Left forelimb (tissue), 1 donor: ENCODE measurements around the gene TSHR.
"Not testable (repeated sequence)": the region's sequence is repeated elsewhere in the genome, so short reads cannot be mapped to it uniquely, and the experiment has no call there.

ENCODE experiments used
- DNase-seq: peaks from one replicate; pipeline ENCODE4 v3.0.0-alpha.2; 2018; ENCODE audit warnings: low spot score

The TSHR gene

DNA sequence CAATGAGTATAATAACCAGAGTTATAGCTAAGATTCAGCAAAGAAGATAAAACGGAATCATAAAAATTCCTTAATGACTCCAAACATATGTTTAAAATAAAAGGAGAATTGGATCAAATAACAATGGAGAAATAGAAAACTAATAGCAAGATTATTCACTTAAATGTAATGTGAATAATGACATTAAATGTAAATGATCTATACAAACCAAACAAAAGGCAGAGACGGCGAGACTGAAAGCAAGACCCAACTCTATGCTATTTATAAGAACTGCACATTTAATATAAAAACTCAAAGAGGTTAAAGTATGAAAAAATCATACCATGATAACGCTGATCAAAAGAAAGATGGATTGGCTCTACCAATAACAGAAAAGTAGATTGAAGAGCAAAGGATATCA lies 3.9 kb upstream of the TSHR start:
- no peak for DNase-seq

DNA sequence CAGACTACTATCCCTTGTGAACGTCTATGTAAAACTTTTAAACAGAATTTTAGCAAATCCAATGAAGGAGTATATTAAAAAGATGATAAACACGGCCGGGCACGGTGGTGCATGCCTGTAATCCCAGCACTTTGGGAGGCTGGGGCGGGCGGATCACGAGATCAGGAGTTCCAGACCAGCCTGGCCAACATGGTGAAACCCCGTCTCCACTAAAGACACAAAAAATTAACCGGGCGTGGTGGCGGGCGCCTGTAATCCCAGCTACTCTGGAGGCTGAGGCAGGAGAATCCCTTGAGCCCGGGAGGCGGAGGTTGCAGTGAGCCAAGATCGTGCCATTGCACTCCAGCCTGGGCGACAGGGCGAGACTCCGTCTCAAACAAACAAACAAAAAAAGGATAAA lies 2.2 kb upstream of the TSHR start:
- DNase-seq = not testable (repeated sequence)

DNA sequence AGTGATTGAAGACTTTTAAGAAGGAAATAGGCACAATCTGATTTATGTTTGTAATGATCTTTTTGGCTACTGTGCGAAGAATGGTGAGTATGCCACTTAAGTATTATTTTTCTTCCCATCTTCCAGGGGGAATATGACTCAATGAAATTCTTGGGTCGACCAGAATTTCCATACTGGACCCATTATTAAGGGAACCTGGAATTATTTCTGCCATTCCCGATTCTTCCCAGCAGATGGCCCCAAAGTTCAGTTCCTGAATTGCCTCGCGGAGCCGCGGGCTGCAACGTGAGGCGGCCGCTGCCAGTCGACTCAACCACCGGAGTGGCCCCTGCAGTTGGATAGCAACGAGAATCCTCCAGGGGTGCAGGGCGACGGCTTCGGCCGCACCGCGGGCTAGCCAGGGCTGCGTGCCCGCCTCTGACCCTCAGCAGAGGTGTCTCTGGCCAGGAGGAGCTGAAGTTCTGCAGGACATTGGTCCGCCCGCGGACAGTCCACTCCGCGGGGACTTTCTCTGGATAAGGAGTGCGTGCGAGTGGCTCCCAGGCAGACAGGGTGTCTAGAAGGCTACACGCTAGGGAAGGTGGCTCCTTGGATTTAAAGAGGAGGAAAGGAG lies 628 bp upstream of the TSHR start:
- peak; percentile 85 for DNase-seq

DNA sequence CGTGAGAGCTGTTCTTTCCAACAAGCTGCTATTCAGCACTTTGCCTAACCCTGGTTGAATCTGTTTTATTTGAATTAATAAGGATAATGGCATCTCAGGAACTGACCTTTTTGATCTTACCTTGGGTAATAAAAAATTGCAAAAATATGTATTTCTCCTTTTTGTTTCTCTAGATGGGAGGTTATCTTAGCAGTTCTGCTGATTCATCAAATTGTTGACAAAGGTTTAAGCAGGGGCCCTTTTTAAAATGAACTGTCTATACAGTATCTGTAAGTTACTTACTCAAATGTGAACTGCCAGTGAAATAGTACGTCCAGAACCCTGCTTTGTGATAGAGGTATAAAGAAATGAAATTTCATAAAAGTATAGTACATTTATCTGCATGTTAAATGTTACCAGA lies 681 bp downstream of the TSHR start:
- no peak for DNase-seq

DNA sequence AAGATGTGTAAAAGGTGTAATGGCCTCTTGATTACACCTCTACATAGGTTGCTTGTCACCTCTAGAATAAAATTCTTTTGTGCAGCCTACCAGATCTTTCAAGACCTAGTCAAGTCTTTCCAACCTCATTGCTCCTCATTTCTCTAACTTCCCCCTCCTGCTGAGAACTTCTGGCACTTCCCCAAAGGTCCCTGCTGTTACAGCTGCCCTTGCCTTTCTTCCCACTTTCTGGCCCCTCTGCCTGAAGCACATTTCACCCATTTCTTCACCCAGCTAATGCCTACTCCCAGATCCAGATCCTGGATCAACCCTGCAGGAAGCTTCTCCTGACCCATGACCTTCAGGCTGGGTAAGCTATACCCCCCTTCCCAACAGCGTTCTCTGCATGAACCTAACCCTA lies 1.5 kb downstream of the TSHR start:
- no peak for DNase-seq

DNA sequence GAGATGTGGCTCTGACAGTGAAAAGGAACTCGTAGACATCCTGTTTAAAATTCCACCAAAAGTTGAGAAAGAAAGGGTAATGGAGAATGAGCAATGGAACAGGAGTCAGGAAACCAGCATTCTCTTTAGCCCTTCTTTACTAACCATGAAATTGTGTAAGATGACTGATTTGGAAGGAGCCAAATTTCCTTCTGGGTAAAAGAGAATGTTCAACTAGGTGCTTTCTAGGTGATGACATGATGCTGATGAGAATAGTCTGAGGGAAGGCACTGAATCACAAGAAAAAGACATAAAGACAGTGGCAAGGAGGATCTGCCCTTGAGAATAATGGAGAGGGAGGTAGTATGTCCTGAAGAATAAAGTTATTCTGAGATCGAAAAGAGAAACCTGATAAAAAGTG lies 2.2 kb downstream of the TSHR start:
- DNase-seq = no peak

DNA sequence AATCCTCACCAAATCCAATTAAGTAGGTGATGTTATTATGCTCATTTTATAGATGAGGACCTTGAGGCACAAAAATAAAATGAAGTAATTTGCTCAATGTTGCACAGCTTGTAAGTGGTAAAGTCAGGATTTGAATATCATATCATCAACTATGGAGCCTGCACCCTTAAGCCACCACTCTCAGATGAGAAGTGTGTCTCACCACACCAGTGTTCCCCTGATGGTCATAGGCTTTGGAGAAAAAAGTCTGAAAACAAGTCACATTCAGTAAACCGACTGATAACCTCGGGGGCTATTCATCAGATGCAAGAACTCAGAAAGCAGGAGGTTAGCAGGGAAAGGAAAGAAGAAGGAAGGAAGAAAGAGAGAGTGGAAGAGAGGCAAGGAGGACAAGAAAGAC lies 2.8 kb downstream of the TSHR start:
- no peak for DNase-seq

DNA sequence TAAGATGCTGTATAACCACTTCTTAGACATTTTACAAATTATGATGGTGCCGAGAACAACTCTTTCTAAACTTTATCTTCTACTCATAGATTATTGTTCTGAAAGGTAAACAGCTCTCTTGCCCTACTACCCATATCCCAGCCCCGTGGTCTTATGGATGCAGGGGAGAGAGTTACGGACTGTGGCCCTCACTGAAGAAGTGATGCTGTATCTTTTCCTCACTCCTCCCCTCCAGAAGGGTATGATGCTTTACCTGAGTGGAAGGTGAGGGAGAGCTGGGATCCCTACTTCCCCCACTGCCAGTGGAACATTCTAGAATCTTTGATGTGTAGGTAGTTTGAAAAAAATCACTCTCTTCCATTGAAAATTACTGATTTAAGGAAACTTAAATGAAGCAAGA lies 3.5 kb downstream of the TSHR start:
- no peak for DNase-seq

DNA sequence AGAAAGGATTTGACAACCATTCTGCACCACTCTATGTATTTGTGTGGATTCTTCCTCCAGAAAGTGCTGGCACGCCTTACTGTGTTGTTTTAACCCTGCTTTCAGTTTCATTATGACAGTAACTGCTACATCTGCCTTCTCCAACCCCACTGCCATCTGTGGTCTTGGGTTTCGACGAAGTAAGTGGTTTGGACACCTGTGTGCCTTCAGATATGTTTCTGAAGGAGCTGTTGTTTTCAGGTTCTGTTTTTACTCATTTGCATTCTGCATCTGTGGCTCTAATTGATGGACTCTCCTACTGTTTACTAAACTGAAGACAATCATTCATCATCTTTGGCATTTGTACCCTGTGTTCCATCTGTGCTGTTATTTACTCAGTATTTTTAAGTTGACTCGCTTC lies 4.1 kb downstream of the TSHR start:
- no peak for DNase-seq

DNA sequence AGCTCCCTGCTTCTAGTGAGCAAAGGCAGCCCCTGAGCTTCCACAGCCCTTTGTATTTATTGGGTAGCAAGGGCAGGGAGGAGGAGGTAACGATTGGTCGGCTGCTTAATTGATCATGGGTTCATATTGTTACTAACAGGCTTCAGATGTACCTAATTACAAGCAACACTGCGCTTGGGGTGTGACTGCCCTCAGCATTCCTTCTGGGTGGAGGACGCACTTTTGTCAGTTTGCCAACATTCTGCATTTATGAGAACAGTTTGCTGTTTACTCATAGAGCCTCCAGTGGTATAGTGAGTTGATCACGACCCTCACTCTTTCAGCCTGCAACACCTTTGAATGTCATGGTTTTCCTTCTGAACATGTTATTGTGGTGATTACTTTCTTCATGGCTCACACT lies 9.6 kb downstream of the TSHR start:
- DNase-seq = no peak

DNA sequence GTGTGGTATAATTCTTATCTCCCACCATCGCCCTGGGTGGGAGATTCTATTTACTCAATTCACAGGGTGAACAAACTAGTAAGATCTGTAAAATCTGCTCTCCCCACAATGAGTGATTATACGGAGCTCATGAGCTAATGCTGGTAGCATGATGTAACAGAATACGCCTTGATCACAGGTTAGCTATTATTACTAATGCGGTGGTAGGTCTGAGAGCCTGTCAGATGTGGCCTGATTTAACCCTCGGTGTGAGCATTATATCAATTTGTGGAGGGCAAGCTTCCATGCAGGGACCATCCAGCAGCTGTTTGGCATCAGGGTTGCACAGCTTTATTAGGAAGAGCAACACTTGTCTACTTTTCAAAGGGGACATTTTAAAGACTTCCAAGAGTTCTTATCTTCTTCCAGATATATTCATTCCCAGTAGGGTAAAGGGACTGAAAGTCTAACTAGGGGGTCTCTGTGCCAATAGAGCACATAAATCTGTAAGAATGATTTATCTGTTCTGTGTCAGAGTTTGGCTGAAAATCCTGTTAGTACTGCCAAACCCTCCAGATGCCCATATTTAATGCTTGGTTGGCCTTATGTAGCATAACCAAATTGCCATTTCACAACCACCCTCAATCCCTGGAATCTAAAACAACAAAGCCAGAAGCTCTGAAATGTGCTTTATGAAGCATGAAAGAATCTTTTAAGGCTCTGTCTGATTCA lies 18.7 kb downstream of the TSHR start:
- no peak for DNase-seq

DNA sequence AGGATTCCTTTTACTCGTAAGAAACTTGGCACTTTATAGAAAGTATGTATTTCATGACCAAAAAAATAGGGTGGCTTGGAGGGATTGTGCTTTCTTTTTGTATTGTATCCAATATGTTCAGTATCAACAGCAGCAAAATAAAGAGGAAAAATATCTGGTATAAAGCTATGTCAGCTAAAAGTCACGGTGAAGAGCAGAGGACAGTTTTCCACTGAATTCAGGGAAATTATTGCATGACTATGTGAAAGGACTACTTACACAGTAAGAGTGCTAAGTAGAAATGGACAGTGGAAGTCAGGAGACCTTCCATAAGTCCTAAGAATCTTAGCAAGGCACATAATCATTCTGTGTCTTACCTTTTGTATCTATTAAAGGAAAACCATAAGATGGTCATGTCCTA lies 19.3 kb downstream of the TSHR start:
- no peak for DNase-seq

DNA sequence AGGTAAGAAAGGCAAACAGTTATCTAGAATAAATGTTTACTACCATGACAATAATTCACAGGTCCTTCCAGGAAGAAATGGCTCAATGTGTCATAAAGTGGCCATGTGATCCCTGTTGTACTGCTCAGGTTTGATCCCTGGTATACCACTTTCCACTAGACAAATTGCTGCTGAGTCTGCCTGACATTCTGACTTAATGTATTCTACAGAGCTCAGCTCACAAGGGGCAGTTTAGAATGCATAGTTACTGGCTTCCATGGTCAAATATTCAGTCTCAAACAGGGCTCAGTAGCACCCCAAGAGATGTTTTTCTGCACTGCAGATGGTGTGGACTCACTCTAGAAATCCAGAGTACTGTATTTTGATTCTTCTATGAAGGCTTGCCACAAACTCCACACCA lies 21.8 kb downstream of the TSHR start:
- no peak for DNase-seq

DNA sequence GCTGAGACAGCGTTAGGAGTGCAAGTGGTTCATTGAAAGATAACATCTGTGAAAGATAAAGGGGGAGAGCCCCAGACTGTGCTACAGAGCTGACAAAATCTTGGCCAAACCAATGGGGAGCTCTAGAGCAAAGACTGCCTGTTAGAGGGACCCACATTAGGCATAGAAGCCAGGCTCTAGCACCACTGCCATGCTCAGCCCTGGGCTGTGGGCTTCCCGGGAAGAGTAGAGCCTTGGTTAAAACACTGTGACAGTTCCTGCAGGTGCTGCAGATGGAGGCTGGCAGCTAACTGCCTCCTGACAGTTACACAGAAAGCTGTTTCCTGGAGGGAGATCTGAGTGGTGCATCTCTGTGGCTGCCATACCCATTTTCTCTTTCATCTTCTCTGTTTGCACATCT lies 23.0 kb downstream of the TSHR start:
- DNase-seq = no peak

DNA sequence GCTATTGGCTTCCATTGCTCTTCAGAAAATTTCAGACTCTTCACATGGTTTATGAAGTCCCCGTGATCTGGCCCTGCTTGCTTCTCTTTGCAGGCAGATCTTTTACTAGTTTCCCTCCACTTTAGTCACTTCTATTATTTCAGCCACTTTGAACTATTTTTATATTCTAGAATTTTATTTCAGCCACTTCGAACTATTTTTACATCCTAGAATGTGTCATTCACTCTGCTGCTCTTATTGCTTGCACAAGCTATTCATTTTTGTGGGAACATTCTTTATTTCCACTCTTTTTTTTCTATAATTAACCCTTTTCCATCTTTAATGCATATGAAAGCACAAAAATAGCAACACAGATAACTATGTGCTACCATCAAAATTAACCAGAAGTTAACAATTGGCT lies 24.5 kb downstream of the TSHR start:
- no peak for DNase-seq

DNA sequence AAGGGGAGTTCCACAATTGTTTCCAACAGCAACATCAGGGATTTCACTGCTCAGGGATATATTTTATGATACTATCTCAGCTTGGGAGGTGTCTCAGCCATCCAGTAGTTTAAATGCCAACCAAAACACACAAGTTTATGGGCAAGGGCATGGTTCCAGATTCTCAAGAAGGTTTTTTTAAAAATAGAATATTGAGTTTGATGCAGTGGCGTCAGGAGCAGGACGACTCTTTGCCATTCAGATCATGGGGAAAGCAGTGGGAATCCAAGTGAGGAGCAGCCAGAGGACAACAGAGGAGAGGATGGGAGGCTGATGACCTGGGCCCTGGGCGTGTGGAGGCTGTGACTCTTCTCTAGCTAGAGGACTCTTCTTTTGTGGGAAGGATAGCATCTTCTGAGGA lies 25.7 kb downstream of the TSHR start:
- no peak for DNase-seq

DNA sequence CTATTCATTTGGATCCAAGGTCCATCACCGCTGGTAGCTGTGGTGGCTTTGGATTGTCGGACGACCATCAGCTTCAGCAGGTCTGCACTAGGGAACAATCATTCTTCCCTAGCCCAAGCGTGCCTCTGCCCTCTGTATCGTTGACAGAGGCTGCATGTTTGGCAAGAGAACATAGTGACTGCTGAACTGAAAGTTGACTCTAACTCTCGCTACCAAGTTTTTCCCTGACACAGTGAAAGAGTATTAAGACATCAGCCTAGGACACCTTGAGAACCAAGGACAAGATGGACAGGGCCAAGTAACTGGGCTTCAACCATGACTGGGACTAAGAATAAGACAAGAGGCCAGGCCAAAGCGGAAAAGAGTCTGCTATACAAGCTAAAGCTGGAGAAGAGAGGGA lies 26.3 kb downstream of the TSHR start:
- no peak for DNase-seq

DNA sequence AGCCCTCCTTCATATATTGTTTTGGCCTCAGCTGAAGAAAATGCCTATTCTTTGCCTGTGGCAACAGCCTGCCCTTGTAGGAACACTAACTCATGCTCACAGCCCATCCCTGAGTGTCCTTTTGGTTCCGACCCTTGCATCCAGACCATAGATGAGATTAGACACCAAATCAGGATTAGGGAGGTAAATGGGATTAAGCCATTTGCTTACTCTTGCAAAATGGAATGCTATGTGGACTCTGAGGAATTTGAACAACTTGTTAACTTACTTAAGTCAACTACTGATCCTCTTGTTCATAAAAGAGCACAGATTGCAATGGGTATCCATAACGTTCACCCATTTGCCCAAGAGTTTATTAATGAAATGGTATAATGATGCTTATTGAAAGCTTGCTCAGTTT lies 27.3 kb downstream of the TSHR start:
- DNase-seq = no peak

DNA sequence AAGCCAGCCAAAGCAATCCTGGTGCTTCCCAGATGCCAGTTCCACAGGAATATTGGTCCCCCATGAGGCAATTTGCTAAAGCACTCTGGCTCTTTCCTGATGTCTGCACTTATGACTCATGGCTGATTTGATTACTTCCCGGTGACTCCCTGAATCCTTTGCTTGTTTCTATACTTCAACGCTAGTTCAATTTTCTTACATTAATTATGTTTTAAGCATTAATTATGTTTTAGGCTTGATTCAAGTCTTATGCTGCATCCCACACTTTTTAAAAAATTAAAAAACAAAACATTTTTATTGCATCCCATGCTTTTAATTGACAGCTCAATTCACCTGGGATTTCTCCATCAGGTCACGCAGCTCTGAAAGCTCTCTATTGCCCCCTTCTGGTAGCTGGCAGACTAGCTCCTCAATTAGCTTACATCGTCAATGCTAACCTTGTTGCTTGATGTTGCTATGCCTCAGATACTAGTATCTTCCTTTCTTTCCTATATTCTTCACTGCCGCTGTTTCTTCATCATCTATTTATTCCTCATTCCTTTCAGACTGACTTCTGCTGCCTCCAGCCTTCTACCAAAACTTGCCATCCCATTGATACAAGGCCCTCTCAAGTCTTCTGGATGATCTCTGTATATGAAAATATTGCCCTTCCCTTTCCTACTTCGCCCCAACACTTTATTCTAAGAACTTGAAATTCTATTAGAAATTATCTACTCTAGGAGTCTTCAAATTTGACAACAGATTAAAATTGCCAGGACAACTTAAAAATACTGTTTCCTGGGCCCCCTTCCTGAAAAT lies 32.0 kb downstream of the TSHR start:
- DNase-seq = no peak

DNA sequence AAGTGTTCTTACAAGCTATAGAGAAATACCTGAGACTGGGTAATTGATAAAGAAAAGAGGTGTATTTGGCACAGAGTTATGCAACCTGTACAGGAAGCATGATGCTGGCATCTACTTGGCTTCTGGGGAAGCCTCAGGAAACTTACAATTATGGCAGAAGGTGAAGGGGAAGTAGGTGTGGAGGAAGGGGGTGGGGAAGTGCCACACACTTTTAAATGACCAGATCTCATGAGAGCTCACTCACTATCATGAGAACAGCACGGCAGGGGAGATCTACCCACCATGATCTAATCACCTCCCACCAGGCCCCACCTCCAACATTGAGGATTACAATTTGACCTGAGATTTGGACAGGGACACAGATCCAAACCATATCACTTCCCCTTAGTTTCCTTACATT lies 32.8 kb downstream of the TSHR start:
- no peak for DNase-seq

DNA sequence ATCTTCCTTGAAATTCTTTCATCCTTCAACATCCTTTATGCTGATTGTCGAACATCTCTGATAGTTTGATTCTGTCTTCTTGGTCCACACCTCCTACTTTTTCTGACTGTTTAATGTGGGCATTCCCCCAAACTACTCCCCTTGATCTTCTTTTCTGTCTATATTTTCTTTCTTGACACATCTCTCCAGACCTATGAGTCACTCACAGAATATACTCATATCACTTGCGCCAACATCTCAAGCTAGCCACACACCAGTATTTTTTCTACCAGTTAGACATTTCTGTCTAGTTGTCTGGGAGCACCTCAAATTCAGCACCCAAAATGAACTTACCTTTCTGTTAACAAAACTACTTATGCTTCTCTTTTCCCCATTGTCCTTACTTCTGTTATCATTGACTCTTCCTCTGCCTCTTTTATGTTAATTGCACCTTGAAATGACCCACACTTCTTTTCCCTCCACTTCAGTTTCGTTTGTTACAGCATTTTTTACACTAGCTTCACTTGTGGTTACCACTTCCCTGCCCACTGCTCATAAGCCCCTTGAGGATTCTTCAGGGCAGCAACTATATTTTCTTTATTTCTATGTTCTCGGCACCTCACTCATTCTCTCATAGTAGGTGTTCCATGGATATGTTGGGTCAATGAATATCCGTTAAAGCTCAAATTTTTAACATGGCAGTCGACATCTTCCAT lies 33.5 kb downstream of the TSHR start:
- no peak for DNase-seq

DNA sequence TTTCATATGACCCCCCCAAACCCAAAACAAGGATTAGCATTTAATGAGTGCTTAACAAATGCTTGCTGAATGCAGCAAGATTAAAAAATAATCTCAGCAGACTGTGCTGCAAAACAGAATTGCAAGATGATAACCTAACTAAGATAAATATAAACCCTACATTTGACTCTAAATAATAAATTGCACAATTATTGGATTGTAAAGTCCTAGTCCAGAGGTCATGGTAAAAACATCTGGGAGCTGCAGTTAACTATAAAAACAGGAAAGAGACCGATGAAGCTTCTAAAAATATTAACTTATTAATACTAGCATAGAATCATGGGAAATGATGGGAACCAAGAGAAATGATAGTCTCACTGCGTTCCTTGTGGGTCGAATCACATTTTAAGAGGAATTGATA lies 37.2 kb downstream of the TSHR start:
- DNase-seq = no peak
